ENCODE results near the gene DIP2B.

The DIP2B gene

DNA sequence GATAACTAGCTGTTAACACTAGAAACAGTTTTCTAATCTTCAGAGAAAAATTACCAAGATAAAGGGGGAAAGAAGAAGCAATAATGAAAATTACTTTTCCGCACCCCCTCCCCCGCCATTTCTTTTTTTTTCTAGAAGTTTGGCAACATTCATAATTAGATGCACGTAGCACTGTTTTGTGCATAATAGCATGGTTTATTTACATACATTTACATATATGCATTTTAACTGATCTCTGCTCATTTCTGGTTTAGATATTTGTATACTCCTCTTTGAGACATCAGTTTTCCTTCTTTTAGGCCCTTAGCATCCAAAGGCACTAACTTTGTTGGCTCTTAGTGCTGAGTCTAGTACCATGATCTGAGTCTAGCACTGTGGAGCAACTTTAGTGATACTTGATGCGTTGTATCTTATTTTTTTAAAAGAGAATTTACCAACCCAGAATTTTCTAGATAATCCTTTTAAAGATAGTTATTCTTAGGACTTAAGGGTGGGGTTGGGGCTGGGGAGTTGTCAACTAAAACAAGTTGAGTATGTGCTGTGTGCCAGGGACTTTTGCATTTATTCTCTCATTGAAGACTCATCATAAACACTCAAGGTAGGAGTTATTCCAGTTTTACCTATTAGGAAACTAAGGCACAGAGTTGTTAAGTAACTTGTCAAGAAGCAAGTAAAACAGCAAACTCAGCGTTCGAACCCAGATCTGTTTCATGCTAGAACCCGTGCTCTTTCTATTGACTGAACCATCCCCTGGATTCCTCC, 110.5 kb downstream of the DIP2B start:
- TF ChIP-seq, protein P1, sequence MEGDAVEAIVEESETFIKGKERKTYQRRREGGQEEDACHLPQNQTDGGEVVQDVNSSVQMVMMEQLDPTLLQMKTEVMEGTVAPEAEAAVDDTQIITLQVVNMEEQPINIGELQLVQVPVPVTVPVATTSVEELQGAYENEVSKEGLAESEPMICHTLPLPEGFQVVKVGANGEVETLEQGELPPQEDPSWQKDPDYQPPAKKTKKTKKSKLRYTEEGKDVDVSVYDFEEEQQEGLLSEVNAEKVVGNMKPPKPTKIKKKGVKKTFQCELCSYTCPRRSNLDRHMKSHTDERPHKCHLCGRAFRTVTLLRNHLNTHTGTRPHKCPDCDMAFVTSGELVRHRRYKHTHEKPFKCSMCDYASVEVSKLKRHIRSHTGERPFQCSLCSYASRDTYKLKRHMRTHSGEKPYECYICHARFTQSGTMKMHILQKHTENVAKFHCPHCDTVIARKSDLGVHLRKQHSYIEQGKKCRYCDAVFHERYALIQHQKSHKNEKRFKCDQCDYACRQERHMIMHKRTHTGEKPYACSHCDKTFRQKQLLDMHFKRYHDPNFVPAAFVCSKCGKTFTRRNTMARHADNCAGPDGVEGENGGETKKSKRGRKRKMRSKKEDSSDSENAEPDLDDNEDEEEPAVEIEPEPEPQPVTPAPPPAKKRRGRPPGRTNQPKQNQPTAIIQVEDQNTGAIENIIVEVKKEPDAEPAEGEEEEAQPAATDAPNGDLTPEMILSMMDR (IDR thresholded peaks at IDR 0.05) = no peak

GRCh38 chr12:50615907-50616296, 111.1 kb downstream of the DIP2B start:
- TF ChIP-seq, protein P1 (IDR thresholded peaks at IDR 0.05) = no peak

GRCh38 chr12:50617657-50618056, 112.9 kb downstream of the DIP2B start:
- TF ChIP-seq, protein P1 (IDR thresholded peaks at IDR 0.05) = no peak

GRCh38 chr12:50618864-50619609, 114.3 kb downstream of the DIP2B start:
- TF ChIP-seq, protein P1 (IDR thresholded peaks at IDR 0.05) = no peak

DNA sequence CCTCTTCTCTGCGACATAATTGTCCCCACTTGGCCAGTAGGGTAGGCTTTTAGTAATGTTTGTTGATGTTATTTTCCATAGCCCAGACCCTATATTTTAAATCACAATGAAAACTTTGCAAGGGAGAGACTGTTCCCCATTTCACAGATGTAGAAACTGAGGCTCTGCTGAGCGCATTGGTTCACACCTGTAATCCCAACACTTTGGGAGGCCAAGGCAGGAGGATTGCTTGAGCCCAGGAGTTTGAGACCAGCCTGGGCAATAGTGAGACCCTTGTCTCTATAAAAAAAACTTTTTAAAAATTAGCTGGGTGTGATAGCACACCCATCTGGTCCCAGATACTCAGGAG, 114.8 kb downstream of the DIP2B start:
- TF ChIP-seq, protein P1 (IDR thresholded peaks at IDR 0.05) = no peak

DNA sequence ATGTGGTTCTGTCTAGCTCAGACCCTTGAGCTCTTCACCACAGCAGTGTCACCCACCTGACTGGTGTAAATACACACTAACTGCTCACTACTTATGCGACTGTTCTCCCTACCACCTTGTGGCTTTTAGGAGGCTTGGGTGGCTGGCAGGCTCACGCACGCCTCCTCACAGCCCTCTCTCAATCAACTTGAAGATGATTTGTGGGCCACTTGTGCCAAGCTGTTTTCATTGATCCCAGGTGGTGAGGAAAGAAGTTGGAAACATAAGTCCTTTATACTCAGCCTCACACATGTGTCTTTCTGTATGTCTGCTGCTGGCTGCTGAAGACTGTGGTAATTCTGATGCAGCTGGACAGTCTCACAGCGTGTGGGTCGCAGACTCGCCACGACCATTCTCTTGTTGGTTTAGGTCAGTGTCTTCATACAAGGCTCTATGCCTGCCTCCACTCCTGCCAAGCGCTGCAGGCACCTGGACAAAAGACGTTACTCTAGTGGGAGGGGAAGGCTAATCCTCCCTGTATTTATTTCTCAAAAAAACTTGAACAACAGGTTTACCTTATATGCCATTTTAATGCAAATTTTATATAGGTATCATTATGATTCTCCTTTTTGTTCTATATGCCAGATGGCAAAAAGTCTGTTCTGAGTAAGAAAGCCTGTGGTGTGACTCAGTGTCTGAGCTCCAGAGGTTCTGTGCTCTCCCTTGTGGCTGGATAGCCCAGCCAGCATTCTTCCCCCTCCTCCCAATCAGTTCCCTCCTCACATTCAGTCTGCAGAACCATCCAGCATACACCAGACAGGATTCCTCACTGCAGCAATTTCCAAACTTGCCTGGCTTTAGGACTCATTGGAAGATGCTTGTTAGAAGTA, 115.6 kb downstream of the DIP2B start:
- TF ChIP-seq, protein P1 (IDR thresholded peaks at IDR 0.05) = no peak

DNA sequence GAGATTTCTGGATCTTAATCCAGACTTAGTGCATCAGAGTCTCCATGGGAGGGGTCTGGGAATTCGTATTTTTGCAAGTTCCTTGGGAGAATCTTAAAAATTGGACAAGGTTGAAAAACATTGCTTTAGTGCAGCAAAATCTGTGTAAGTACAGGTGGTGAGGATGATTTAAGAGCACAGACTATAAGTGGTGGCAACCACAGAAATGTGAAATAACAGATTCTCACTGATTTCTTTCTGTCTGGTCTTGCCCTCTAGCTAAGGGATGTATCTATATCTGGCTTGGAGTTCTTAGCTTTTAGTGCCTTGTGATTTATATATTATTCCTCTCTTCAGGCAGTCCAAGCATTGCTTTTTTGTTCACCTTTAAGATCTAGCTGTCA, 116.2 kb downstream of the DIP2B start:
- TF ChIP-seq, protein P1 (IDR thresholded peaks at IDR 0.05) = no peak

Measured in LNCAP (cell line).